ENCODE results near the gene CFAP97D2.

Gene CFAP97D2

GRCh38 chr13:114173272-114173671, 5.8 kb upstream of the CFAP97D2 start:
- no peak for TF ChIP-seq CTCF (IDR thresholded peaks at IDR 0.05)

GRCh38 chr13:114173745-114174144, 5.3 kb upstream of the CFAP97D2 start:
- TF ChIP-seq CTCF (IDR thresholded peaks at IDR 0.05) = no peak

GRCh38 chr13:114174529-114174961, 4.5 kb upstream of the CFAP97D2 start:
- TF ChIP-seq CTCF (IDR thresholded peaks at IDR 0.05) = no peak

- TF ChIP-seq CTCF (IDR thresholded peaks at IDR 0.05) = no peak
Measured at GRCh38 chr13:114177245-114178010, 1.6 kb upstream of the CFAP97D2 start.

GRCh38 chr13:114185182-114185971, 6.3 kb downstream of the CFAP97D2 start:
- no peak for TF ChIP-seq CTCF (IDR thresholded peaks at IDR 0.05)

GRCh38 chr13:114194853-114195252, 15.8 kb downstream of the CFAP97D2 start:
- no peak for TF ChIP-seq CTCF (IDR thresholded peaks at IDR 0.05)

GRCh38 chr13:114196629-114197028, 17.6 kb downstream of the CFAP97D2 start:
- no peak for TF ChIP-seq CTCF (IDR thresholded peaks at IDR 0.05)
